T-helper 22 cell (primary cell): ENCODE results near the gene LRRC42.

ENCODE experiments used
- DNase-seq: peaks from one replicate; pipeline ENCODE4 v3.0.0-alpha.2; 2020; ENCODE audit warnings: low read depth

Gene LRRC42, protein sequence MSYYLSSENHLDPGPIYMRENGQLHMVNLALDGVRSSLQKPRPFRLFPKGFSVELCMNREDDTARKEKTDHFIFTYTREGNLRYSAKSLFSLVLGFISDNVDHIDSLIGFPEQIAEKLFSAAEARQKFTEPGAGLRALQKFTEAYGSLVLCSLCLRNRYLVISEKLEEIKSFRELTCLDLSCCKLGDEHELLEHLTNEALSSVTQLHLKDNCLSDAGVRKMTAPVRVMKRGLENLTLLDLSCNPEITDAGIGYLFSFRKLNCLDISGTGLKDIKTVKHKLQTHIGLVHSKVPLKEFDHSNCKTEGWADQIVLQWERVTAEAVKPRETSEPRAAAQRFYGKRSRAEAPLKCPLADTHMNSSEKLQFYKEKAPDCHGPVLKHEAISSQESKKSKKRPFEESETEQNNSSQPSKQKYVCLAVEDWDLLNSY

DNA sequence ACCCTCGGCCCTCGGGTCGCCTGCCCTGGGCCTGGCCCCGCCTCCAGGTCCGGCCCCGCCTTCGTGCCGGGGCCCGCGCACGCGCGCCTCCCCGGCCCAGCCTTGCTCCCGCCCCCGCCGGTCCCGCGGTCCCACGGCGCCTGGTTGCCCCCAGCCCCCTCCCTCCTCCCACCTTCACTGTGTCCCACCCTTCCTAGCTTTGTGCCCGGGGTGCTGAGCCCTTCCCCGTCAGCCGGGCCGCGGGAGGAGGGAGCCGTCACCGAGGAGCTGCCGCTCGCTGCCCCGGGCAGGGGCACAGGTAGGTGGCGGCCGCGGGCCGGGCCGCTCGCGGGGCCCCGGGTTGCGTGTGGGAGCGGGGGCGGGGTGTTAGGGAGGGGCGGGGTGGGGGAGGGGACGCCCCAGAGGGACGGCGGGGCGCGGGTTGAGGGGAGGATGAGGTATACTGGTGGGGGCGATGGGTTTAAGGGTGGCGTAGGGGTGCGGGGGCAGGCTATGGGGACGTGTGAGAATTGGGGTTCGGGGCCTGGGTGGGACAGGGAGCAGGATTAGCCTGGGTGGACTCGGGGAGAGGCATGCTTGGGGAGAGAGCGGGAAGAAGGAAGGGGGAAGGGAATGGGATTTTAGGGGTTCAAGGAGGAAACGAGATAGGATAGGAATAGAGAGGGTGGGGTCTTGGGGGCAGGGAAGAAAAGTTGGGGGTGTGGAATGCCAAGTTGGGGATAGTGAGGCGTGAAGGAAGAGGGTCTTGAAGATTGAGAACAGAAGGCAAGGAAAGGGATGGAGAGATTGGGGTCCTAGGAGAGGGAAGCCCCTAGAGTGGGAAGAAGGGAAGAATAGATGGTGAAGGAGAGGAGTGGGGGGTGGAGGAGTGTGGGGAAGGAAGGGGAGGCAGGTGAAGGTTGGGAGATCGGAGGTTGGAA is at the start of gene LRRC42:
Gene LRRC42, plus strand, starts transcription at position 99 of the 920 bp plus-strand sequence. CDS start 5,650 bp downstream, outside the sequence.
- peak; percentile 73 for DNase-seq

DNA sequence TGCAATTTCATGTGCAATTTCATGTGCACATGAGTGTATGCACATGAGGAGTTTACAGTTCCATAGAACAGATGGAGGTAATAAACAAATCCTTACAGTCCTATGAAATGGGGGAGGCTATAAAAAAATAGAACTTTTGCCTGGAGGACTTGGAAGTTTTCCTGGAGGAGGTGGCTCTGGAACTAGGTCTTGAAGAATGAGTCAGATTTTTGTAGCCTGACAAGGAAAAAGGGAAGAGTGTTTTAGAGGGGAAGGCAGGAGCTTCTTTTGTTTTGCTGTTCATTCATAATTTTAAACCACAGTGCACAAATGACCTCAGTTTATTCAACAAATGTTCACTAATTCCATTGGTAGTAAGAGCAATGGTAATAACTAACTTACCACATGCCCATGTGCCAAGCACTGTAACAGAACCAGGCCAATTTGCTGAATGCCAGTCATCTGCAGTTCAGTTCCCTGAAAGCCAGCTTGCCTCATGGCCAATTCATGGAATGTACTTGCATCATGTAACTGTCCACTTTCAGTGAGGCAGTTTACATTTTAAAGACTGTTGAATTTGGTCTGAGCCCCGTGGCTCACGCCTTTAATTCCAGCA is 49.4 kb upstream of the LRRC42 start:
- DNase-seq: no peak

DNA sequence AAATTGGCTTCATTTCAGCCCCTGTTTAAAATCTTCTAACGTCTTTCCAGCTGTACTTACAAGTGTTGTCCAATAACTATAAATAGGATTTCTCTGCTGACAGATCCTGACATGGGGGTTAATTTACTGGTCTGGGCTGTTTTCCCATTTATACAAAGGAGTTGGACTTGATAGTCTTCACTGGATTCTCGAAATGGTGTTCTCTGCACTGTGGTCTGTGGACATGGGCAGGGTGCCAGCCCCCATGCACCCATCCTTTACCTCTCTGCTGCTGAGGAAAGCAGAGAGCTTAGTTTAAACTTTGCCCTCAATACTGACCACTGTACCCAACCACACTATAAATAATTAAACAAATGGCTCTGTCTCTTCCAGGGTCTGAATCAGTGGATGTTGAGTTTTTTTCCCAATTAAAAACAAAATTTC is 46.9 kb upstream of the LRRC42 start:
- no peak for DNase-seq

DNA sequence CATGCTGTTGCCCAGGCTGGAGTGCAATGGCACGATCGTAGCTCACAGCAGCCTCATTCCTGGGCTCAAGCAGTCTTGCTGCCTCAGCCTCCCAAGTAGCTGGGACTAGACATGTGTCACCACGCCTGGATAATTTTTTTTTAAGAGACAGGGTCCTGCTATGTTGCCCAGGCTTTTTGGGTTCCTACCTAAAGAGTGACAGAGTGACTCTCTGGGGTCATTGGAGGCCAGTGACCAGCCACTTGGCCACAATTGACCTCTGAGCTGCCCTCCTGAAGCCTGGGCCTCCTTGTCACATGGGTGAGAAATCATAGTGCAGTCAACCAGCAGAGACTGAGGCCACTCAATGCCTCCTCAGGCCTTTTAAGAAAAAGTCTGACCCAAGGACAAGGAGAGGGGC is 46.4 kb upstream of the LRRC42 start:
- no peak for DNase-seq

- no peak for DNase-seq
These were observed 43.7 kb upstream of the LRRC42 start for GRCh38 chr1:53902235-53903138.

GRCh38 chr1:53905509-53905908 is 40.6 kb upstream of the LRRC42 start:
- DNase-seq: no peak

GRCh38 chr1:53906121-53906520 is 40.0 kb upstream of the LRRC42 start:
- no peak for DNase-seq

DNA sequence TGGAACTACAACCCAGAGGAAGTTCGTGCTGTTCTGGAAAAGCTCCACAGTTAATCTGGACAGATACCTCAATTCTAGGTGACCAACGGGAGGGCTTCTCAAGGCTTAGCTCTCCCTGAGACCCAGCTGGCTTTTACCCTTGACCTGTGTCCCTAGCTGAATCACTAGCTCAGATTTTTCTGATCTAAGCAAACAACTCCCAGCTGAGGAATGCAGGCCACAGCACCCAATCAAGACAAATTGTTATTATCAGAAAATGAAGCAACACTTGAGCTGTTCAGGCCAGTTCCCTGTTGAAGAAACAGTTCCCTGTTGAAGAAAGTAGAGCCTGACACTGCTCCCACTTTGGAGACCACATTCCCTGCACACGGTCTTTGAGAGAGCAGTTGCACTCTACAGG is 36.2 kb upstream of the LRRC42 start:
- DNase-seq: no peak

GRCh38 chr1:53911442-53911841 is 34.7 kb upstream of the LRRC42 start:
- DNase-seq: no peak

- no peak for DNase-seq
These were observed 32.7 kb upstream of the LRRC42 start for GRCh38 chr1:53913352-53914033.

DNA sequence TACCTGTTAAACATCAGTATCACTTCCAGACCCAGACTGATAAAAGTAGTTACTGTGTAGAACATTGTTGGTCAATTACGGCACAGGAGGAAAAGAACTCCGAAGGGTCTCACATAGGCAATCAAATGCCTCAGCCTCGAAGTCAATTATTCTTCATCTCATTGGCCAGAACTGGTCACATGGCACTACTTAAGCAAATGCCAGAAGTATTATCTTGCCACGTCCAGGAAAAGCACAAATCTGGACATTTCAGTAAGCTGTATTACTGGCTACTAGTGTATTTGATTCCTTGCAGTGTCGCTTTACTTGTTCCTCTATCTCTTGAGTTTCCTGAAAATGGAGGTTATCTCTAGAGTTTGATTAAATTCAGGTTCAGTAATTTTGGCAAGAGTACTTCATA is 27.8 kb upstream of the LRRC42 start:
- DNase-seq: no peak

GRCh38 chr1:53919675-53920066 is 26.5 kb upstream of the LRRC42 start:
- no peak for DNase-seq

DNA sequence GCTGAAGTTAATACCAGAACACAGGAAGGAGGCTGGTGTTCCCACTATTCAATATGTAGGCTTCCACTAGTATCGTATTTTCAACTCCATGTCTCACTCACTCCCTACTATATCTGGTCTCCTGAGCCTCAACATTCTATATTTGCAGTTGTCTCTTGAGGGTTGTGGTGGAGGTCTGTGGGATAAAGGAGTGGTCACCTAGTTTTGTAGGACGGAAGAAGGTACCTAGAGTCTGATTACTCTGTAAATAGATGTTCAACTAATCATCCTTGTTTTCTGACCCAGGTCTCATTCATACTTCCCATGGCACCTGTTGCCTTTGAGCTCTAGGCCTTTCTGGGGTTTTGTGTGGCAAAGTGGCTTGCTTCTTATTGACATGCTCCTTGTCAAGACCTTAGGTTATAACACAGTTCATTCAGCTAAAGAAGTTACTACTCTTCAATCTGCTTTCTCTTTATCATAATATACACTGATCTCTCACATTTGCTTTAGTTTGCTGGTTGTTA is 18.7 kb upstream of the LRRC42 start:
- no peak for DNase-seq

GRCh38 chr1:53929246-53929960 is 16.7 kb upstream of the LRRC42 start:
- DNase-seq: no peak

- DNase-seq: no peak
These were observed 15.2 kb upstream of the LRRC42 start for GRCh38 chr1:53930932-53931331.

DNA sequence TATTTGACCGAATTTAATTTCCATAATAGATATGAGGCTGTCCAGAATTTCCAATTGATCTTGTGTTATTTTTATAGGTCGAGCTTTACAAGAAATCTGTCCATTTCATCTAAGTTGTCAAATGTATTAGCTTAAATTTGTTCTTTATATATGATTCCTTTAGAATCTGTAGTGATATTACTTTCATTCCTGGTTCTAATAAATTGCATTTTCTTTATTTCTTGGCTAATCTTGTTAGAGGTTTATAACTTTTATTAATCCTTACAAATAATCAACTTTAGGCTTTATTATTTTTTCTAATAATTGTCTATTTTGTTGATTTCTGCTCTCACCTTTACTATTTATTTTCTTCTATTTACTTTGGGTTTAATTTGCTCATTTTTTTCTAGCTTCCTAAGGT is 14.6 kb upstream of the LRRC42 start:
- no peak for DNase-seq

GRCh38 chr1:53934170-53934765 is 11.9 kb upstream of the LRRC42 start:
- DNase-seq: no peak

GRCh38 chr1:53936430-53936829 is 9.7 kb upstream of the LRRC42 start:
- DNase-seq: no peak

DNA sequence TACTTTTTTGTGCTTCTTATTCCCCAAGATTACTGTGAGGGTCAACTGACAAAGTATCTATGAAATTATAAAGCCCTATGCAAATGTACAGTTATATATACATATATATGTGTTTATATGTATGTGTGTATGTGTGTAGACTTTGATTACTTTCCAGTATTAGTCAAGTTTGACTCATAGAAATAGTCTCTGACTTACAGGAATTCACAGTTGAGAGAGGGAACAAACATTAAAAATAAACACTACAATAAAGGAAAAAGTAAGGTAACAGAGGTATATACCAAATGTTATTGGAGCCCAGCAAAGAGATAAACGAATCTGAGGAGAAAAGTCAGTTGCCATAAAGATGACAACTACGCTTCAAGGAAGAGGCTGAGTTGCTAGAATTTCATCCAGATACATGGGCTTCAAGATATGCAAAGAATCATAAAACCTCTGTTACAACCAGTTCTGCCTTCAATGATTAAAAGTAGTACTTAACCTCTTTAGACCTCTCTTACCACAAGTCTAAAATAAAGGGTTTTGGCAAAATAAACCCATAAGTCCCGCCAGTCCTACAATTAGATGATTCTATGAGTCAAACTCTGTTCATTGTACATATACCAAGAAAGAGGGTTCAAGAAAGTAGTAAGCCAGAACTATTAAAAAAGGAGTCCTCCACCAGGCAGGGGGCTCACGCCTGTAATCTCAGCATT is 7.9 kb upstream of the LRRC42 start:
- no peak for DNase-seq
